Peyer's patch (tissue), 4 donors: ENCODE results near the gene RENBP.

Source experiments
- POLR2A ChIP-seq, 2 donors: fragments of 450-650 bp; IDR thresholded peaks; one replicate each; pipeline ENCODE4 v1.5.1; 2017; ENCODE audit warnings: antibody characterized with exemption in 2 of 2, mild to moderate bottlenecking in 2 of 2, moderate library complexity in 2 of 2
- TF ChIP-seq, protein P1 (sequence below), 6 experiments: fragments of 450-650 bp in 4 of 6; fragments of 200-600 bp in 2 of 6; sonication (generic) in 1 of 6; IDR thresholded peaks; one replicate each; pipeline ENCODE4 v1.5.1; 2017 to 2019; ENCODE audit warnings: antibody characterized with exemption in 6 of 6, mild to moderate bottlenecking in 3 of 6, moderate library complexity in 1 of 6

DNA sequence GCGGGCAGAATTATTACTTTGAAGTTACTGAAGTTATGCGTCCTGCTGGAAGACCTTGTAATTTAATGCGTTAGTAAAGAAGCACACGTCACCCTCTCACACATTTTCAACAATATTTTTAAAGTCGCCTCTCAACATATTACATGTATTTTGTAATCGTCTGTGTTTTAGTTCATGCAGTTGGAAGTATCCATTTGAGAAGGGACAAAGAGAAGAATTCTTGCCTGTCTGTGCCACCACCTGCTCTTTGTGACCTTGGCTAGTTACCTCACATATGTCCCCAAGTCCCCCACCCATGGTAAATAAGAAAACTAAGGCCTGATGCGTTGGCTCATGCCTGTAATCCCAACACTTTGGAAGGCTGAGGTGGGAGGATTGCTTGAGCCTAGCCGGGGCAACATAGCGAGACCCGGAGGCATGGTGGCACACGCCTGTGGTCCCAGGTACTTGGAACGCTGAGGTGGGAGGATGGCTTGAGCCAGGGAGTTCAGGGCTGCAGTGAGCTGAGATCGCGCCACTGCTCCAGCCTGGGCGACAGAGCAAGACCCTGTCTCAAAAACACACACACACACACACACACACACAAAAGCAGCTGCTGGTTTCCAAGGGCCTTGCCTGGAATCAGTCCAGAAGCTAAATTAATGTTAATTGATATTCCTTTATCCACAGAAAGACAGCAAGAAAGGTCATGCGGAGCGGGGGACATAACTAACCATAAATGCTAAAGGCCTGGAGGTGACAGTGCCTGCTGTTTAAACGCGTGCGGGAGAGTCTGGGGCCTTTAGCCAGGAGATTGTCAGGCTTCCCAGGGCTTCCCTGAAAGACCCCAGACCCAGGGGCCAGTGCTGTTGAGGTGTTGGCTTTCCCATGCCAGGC, 28.9 kb upstream of the RENBP start:
- TF ChIP-seq, protein P1, sequence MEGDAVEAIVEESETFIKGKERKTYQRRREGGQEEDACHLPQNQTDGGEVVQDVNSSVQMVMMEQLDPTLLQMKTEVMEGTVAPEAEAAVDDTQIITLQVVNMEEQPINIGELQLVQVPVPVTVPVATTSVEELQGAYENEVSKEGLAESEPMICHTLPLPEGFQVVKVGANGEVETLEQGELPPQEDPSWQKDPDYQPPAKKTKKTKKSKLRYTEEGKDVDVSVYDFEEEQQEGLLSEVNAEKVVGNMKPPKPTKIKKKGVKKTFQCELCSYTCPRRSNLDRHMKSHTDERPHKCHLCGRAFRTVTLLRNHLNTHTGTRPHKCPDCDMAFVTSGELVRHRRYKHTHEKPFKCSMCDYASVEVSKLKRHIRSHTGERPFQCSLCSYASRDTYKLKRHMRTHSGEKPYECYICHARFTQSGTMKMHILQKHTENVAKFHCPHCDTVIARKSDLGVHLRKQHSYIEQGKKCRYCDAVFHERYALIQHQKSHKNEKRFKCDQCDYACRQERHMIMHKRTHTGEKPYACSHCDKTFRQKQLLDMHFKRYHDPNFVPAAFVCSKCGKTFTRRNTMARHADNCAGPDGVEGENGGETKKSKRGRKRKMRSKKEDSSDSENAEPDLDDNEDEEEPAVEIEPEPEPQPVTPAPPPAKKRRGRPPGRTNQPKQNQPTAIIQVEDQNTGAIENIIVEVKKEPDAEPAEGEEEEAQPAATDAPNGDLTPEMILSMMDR (IDR thresholded peaks at IDR 0.05): peak in 1 of 6 experiments; percentile 11
- TF ChIP-seq POLR2A (IDR thresholded peaks at IDR 0.05): no peak
